ENCODE measurements around the gene TMEM40.

- TF ChIP-seq POLR2AphosphoS5 (IDR thresholded peaks at IDR 0.05) (no peak), POLR2A (IDR thresholded peaks at IDR 0.05) (no peak)
- TF ChIP-seq, protein P1, sequence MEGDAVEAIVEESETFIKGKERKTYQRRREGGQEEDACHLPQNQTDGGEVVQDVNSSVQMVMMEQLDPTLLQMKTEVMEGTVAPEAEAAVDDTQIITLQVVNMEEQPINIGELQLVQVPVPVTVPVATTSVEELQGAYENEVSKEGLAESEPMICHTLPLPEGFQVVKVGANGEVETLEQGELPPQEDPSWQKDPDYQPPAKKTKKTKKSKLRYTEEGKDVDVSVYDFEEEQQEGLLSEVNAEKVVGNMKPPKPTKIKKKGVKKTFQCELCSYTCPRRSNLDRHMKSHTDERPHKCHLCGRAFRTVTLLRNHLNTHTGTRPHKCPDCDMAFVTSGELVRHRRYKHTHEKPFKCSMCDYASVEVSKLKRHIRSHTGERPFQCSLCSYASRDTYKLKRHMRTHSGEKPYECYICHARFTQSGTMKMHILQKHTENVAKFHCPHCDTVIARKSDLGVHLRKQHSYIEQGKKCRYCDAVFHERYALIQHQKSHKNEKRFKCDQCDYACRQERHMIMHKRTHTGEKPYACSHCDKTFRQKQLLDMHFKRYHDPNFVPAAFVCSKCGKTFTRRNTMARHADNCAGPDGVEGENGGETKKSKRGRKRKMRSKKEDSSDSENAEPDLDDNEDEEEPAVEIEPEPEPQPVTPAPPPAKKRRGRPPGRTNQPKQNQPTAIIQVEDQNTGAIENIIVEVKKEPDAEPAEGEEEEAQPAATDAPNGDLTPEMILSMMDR (IDR thresholded peaks at IDR 0.05), result no peak
These were observed 68.9 kb downstream of the TMEM40 start for GRCh38 chr3:12689997-12690711.
